AG04450 (cell line): ENCODE results near the gene PCDHGA6. TPM values are rescaled to one million over a fixed set of nuclear protein-coding genes. Genes with fewer than 3 reads are reported as not detected.
A peak's percentile ranks its signal among the peaks of the same experiment; 100 is the strongest.
"Not testable (repeated sequence)": the region's sequence is repeated elsewhere in the genome, so short reads cannot be mapped to it uniquely, and the experiment has no call there.

Experiments used
- CTCF ChIA-PET: fragments of 300-600, 350-600 bp; formaldehyde crosslinking; extraction: SDS; loops from one replicate; lab custom pipeline; 2022; ENCODE audit warnings: antibody characterized with exemption, inconsistent platforms; lab: Charles Lee
- POLR2A ChIA-PET: fragments of 350-600 bp; formaldehyde crosslinking; extraction: SDS; loops from one replicate; lab custom pipeline; 2021; ENCODE audit warnings: antibody characterized with exemption, inconsistent platforms; lab: Yijun Ruan, JAX
- DNase-seq: peaks from one replicate; pipeline ENCODE4 v3.0.0-alpha.2; 2011; ENCODE audit warnings: low read depth, low spot score
- H3K27ac ChIP-seq: one replicate; pipeline ENCODE4 v1.5.1; 2012; ENCODE audit warnings: low read depth, low read length, control low read depth
- H3K27me3 ChIP-seq: one replicate; pipeline ENCODE4 v1.6.0; 2012; ENCODE audit warnings: low read length; ENCODE audit not compliant: control insufficient read depth, insufficient read depth
- H3K4me3 ChIP-seq: 2 replicates; pipeline ENCODE4 v1.5.1; 2011; ENCODE audit warnings: mild to moderate bottlenecking, low read depth, low read length, control low read depth
- H3K9me3 ChIP-seq: 2 replicates; pipeline ENCODE4 v1.5.1; 2012; ENCODE audit warnings: low read length; ENCODE audit not compliant: control insufficient read depth, insufficient read depth
- polyA minus RNA-seq: library from RNA; depleted of rRNA, polyadenylated mRNA; stranded (reverse); fragments of >200 nt; gene quantifications from 2 replicates; pipeline ENCODE4 v1.2.3, GENCODE V29; 2011; rRNA and poly(A)+ RNA removed
- polyA plus RNA-seq: library from polyadenylated mRNA; depleted of rRNA; stranded (reverse); fragments of >200 nt; gene quantifications from 2 replicates; pipeline ENCODE4 v1.2.3, GENCODE V29; 2011; rRNA removed
- TF ChIP-seq, protein P1 (sequence below): IDR thresholded peaks from 2 replicates; pipeline ENCODE4 v1.5.1; 2011; ENCODE audit warnings: low read depth, low read length, control low read depth, inconsistent platforms

Gene PCDHGA6
- polyA plus RNA-seq (4.7 and 4.8 TPM in 2 replicates), polyA minus RNA-seq (8.1 and 9.4 TPM in 2 replicates)

DNA sequence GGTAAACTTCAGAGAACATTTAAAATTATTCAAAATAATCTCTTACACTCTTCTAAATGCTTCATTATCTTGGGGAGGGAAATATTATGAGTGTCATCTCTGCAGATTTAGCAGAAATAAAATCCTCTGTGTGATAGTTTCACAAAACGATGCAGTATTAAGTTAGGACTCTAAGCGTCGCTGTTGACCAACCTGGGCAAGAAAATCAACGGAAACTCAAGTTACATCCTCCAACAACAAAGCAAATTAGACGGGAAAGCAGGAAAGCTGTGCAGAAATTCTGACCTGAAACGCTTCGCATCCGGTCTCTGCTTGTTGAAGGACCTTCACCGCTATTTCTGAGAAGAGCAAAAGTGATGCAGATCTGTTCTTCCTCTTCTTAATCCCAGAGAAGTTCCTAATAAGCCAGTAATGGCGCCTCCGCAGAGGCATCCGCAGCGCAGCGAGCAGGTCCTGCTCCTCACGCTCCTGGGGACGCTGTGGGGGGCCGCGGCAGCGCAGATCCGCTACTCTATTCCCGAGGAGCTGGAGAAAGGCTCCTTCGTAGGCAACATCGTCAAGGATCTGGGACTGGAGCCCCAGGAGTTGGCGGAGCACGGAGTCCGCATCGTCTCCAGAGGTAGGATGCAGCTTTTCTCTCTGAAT, at the start of gene PCDHGA6:
TSS of gene PCDHGA6 (plus strand) at position 219 of the 645 bp plus-strand sequence. CDS start at position 412, 193 bp downstream.
- TF ChIP-seq, protein P1, sequence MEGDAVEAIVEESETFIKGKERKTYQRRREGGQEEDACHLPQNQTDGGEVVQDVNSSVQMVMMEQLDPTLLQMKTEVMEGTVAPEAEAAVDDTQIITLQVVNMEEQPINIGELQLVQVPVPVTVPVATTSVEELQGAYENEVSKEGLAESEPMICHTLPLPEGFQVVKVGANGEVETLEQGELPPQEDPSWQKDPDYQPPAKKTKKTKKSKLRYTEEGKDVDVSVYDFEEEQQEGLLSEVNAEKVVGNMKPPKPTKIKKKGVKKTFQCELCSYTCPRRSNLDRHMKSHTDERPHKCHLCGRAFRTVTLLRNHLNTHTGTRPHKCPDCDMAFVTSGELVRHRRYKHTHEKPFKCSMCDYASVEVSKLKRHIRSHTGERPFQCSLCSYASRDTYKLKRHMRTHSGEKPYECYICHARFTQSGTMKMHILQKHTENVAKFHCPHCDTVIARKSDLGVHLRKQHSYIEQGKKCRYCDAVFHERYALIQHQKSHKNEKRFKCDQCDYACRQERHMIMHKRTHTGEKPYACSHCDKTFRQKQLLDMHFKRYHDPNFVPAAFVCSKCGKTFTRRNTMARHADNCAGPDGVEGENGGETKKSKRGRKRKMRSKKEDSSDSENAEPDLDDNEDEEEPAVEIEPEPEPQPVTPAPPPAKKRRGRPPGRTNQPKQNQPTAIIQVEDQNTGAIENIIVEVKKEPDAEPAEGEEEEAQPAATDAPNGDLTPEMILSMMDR, result peak; percentile 54
- Histone ChIP-seq H3K4me3 (peak within 1 kb of the TSS; percentile 37), H3K27me3 (peaks cover 4% of the 10 kb centered on the region), H3K9me3 (peaks cover 71% of the 10 kb centered on the region), H3K27ac (no peak within 1 kb of the TSS)
- POLR2A ChIA-PET, result no interaction called here
- CTCF ChIA-PET, result interaction anchor here (0.6 to 2.8 kb wide), 11 partner anchors 17 to 194 kb away, joined by 3 to 22 read pairs (median 4); partner anchors contain the start of genes PCDHGA12 and PCDHGB7
- no peak for DNase-seq

DNA sequence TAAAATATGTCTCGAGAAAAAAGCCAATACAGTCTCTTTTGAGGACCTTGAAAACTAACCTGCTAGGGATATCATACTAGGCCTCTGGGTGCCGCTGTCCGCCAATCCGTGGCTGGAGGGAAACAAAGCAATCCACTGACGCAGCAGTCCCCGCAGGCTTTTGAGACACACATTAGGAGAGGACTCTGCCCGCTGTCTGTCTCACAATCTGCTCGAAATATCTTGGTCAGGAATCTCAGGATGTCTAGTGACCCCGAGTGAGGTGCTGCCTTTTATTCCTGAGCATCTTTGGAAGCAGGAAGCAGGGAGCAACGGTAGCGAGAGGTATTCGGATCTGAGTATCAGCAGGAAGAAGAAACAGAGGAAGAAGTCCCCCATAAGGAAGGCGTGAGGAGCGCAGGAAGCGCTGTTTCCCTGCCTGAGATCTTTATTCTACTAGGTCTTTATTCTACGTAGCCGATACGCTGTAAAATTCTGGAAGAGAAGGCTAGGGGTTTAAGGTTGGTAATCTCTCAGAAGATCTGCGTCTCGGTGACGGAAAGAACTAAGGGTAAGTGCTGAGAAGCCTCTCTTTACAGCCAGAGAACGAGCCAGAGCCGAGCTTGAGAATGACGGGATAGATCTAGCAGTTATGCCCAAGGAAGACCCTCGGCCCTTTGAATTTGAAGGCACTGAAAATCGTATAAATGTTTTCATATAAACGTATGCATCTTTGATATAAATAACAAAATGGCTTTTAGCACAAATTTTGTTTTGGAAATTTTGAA, 47.4 kb upstream of the PCDHGA6 start:
- Histone ChIP-seq H3K27me3 (peaks cover 7% of the 10 kb centered on the region), H3K4me3 (peak overlapping the region; percentile 62), H3K9me3 (peaks cover 26% of the 10 kb centered on the region), H3K27ac (peak overlapping the region; percentile 71)
- TF ChIP-seq, protein P1, result peak; percentile 74
- DNase-seq, result peak; percentile 49
- ChIA-PET POLR2A (no interaction called here), CTCF (interaction anchor here (0.7 to 8.5 kb wide), 11 partner anchors 9 to 442 kb away, joined by 3 to 133 read pairs (median 6); partner anchors contain the start of genes PCDHB16, PCDHGA10, PCDHGA2 and PCDHGB3)

DNA sequence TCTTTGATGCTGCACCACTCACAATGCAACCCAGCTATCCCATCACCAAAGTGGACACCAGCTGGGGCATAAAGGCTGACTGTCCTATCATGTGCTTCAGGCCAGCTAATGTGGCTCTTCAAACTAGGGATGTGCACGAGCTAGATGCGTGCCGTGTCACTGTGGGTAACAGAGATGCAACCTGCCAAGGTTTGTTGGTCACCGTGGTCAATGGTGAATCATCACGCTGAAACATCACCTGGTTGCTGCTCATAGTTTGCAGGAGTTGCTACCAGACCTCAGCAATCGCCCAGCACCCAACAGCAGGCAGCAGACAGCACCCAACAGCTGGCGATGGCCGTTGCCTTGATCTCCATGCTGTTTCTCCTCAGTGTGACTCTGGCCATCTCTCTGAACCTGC, 45.5 kb upstream of the PCDHGA6 start:
- DNase-seq, result no peak
- TF ChIP-seq, protein P1, result no peak
- Histone ChIP-seq H3K27ac (no peak overlapping the region), H3K9me3 (peaks cover 39% of the 10 kb centered on the region), H3K4me3 (no peak overlapping the region), H3K27me3 (peaks cover 7% of the 10 kb centered on the region)
- ChIA-PET POLR2A (interaction anchor here (1.9 kb wide), 1 partner anchor 8 kb away, joined by 6 read pairs; the partner anchor contains the start of gene TAF7), CTCF (interaction anchor here (0.9 to 8.5 kb wide), 11 partner anchors 8 to 240 kb away, joined by 3 to 133 read pairs (median 8); partner anchors contain the start of genes PCDHB10, PCDHGA2, PCDHGA3 and TAF7)

DNA sequence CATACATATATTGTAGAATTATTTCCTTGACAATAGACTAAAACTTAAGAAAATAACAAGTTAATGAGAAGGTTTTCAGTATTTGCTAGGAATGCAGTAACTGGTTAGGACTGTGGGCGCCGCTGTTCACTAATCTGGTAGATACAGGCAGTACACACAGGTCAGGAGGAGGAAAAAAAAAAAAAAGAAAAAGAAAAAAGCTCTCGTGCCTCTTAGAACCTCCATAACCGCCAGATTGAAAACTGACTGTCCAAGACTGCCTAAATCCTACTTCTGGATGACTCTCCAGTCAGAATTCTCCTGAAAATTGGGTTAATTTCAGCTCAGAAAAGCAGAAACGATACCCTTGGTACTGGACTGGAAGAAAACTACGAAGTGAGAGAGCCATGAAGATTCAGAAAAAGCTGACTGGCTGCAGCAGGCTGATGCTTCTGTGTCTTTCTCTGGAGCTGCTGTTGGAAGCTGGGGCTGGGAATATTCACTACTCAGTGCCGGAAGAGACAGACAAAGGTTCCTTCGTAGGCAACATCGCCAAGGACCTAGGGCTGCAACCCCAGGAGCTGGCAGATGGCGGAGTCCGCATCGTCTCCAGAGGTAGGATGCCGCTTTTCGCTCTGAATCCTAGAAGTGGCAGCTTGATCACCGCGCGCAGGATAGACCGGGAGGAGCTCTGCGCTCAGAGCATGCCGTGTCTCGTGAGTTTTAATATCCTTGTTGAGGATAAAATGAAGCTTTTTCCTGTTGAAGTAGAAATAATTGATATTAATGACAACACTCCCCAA, 43.2 kb upstream of the PCDHGA6 start, which contains the start of gene PCDHGA1:
TSS of gene PCDHGA1 (plus strand) at position 216 of the 782 bp plus-strand sequence.
- no peak for DNase-seq
- Histone ChIP-seq H3K27me3 (peaks cover 7% of the 10 kb centered on the region), H3K27ac (no peak within 1 kb of the TSS), H3K4me3 (peak within 1 kb of the TSS; percentile 31), H3K9me3 (peaks cover 44% of the 10 kb centered on the region)
- TF ChIP-seq, protein P1, result peak; percentile 51
- ChIA-PET CTCF (interaction anchor here (0.6 to 8.5 kb wide), 22 partner anchors 9 to 237 kb away, joined by 3 to 133 read pairs (median 5); partner anchors contain the start of genes PCDHGA10, PCDHGA2, PCDHGA3 and PCDHGA5), POLR2A (interaction anchor here (1.6 kb wide), 1 partner anchor 10 kb away, joined by 12 read pairs; the partner anchor contains the start of gene TAF7)

DNA sequence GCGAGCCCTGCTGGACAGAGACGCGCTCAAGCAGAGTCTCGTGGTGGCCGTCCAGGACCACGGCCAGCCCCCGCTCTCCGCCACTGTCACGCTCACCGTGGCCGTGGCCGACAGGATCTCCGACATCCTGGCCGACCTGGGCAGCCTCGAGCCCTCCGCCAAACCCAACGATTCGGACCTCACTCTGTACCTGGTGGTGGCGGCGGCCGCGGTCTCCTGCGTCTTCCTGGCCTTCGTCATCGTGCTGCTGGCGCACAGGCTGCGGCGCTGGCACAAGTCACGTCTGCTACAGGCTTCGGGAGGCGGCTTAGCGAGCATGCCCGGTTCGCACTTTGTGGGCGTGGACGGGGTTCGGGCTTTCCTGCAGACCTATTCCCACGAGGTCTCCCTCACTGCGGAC, 41.1 kb upstream of the PCDHGA6 start:
- H3K4me3 ChIP-seq, H3K27me3 ChIP-seq, H3K27ac ChIP-seq, CTCF ChIA-PET, POLR2A ChIA-PET, DNase-seq: not testable (repeated sequence)
- H3K9me3 ChIP-seq, result peaks cover 37% of the 10 kb centered on the region
